Neural cell (in vitro differentiated cells): ENCODE measurements around the gene EID2. TPM values are rescaled to one million over a fixed set of nuclear protein-coding genes. Genes with fewer than 3 reads are reported as not detected.

Source experiments
- H2AFZ ChIP-seq: fragments of 200-600, 300-800 bp; sonication (generic), shearing (Covaris generic); 2 replicates; pipeline ENCODE4 v1.6.0; 2014; ENCODE audit warnings: low read depth, mild to moderate bottlenecking, antibody characterized with exemption, low read length, moderate library complexity
- H3F3A ChIP-seq: fragments of 200-600 bp; shearing (Covaris generic); 2 replicates; pipeline ENCODE4 v1.6.1; 2016; ENCODE audit warnings: mild to moderate bottlenecking, moderate library complexity, mixed read lengths, antibody characterized with exemption, low read length; ENCODE audit not compliant: insufficient read depth, poor library complexity, severe bottlenecking
- H3K27ac ChIP-seq: fragments of 200-600, 300-800 bp; sonication (generic), shearing (Covaris generic); 2 replicates; pipeline ENCODE4 v1.5.1; 2014; ENCODE audit warnings: mild to moderate bottlenecking, low read length, moderate library complexity
- H3K27me3 ChIP-seq: fragments of 300-800, 200-600 bp; sonication (generic), shearing (Covaris generic); 2 replicates; pipeline ENCODE4 v1.6.0; 2014; ENCODE audit warnings: mild to moderate bottlenecking, low read depth, low read length, moderate library complexity; ENCODE audit not compliant: insufficient read depth
- H3K36me3 ChIP-seq: fragments of 300-800, 200-600 bp; sonication (generic), shearing (Covaris generic); 2 replicates; pipeline ENCODE4 v1.5.1; 2014; ENCODE audit warnings: mild to moderate bottlenecking, antibody characterized with exemption, low read length, moderate library complexity; ENCODE audit not compliant: insufficient read depth
- H3K4me2 ChIP-seq: fragments of 300-800, 200-600 bp; sonication (generic), shearing (Covaris generic); 2 replicates; pipeline ENCODE4 v1.6.0; 2014; ENCODE audit warnings: mild to moderate bottlenecking, low read length
- H3K4me3 ChIP-seq: fragments of 300-800, 200-600 bp; sonication (generic), shearing (Covaris generic); 2 replicates; pipeline ENCODE4 v1.5.1; 2014; ENCODE audit warnings: mild to moderate bottlenecking, low read length, moderate library complexity
- H3K79me2 ChIP-seq: fragments of 200-600 bp; shearing (Covaris generic); replicated peaks from 2 replicates; pipeline ENCODE4 v1.6.0; 2014; ENCODE audit warnings: mild to moderate bottlenecking, low read length, moderate library complexity; ENCODE audit not compliant: insufficient read depth
- H3K9ac ChIP-seq: fragments of 300-800, 200-600 bp; sonication (generic), shearing (Covaris generic); 2 replicates; pipeline ENCODE4 v1.6.1; 2016; ENCODE audit warnings: mild to moderate bottlenecking, low read length, mixed read lengths
- H3K9me2 ChIP-seq: fragments of 200-600 bp; shearing (Covaris generic); 2 replicates; pipeline ENCODE4 v1.6.1; 2016; ENCODE audit warnings: mild to moderate bottlenecking, low read length, mixed read lengths; ENCODE audit not compliant: insufficient read depth
- H3K9me3 ChIP-seq: fragments of 200-600, 300-800 bp; sonication (generic), shearing (Covaris generic); 2 replicates; pipeline ENCODE4 v1.6.1; 2016; ENCODE audit warnings: mild to moderate bottlenecking, mixed run types, low read length, moderate library complexity, mixed read lengths
- H4K20me1 ChIP-seq: fragments of 200-600 bp; shearing (Covaris generic); 2 replicates; pipeline ENCODE4 v1.6.1; 2016; ENCODE audit warnings: mild to moderate bottlenecking, mixed run types; ENCODE audit not compliant: insufficient read depth
- CTCF ChIP-seq: fragments of 450-650 bp; IDR thresholded peaks from 2 replicates; pipeline ENCODE4 v1.5.1; 2014; ENCODE audit warnings: antibody characterized with exemption, mild to moderate bottlenecking, moderate library complexity; ENCODE audit not compliant: poor library complexity, severe bottlenecking
- EP300 ChIP-seq: fragments of 450-650 bp; conservative IDR thresholded peaks from 2 replicates; pipeline ENCODE4 v1.6.1; 2014; ENCODE audit warnings: antibody characterized with exemption, mild to moderate bottlenecking, moderate library complexity; ENCODE audit not compliant: poor library complexity, severe bottlenecking
- EZH2 ChIP-seq: fragments of 200-600, 300-800 bp; shearing (Covaris generic), sonication (generic); IDR thresholded peaks from 2 replicates; pipeline ENCODE4 v1.6.1; 2014; ENCODE audit warnings: antibody characterized with exemption, low read length, borderline replicate concordance, mild to moderate bottlenecking; ENCODE audit not compliant: insufficient read depth, poor library complexity, severe bottlenecking
- MXI1 ChIP-seq: fragments of 450-650 bp; conservative IDR thresholded peaks from 2 replicates; pipeline ENCODE4 v1.6.1; 2014; ENCODE audit warnings: antibody characterized with exemption, mild to moderate bottlenecking; ENCODE audit not compliant: poor library complexity, severe bottlenecking
- POLR2AphosphoS5 ChIP-seq: IDR thresholded peaks from 2 replicates; pipeline ENCODE4 v1.6.1; 2012
- RAD21 ChIP-seq: fragments of 450-650 bp; conservative IDR thresholded peaks from 2 replicates; pipeline ENCODE4 v1.6.1; 2014; ENCODE audit warnings: antibody characterized with exemption, mild to moderate bottlenecking, moderate library complexity
- REST ChIP-seq: IDR thresholded peaks from 2 replicates; pipeline ENCODE4 v1.6.1; 2012; ENCODE audit warnings: borderline replicate concordance
- SMC3 ChIP-seq: fragments of 450-650 bp; conservative IDR thresholded peaks from 2 replicates; pipeline ENCODE4 v1.6.1; 2014; ENCODE audit warnings: antibody characterized with exemption, mild to moderate bottlenecking, moderate library complexity; ENCODE audit not compliant: poor library complexity
- TAF1 ChIP-seq: IDR thresholded peaks from 2 replicates; pipeline ENCODE4 v1.6.1; 2012; ENCODE audit warnings: low read depth
- polyA plus RNA-seq: library from polyadenylated mRNA; depleted of rRNA; stranded (reverse); fragments of >200 nt; gene quantifications from 2 replicates; pipeline ENCODE4 v1.2.3, GENCODE V29; 2014

The EID2 gene
- polyA plus RNA-seq, 1 donor from 2014 or later = 47.4 TPM

- TF ChIP-seq EZH2 (no peak), MXI1 (no peak), REST (no peak), SMC3 (no peak), TAF1 (no peak), EP300 (no peak), POLR2AphosphoS5 (no peak), CTCF (no peak), RAD21 (no peak)
- Histone ChIP-seq H3K79me2 (peaks cover 5% of the 10 kb centered on the region), H3F3A (no peaks in the 10 kb centered on the region), H3K27ac (no peak overlapping the region), H3K36me3 (no peaks in the 10 kb centered on the region), H4K20me1 (no peaks in the 10 kb centered on the region), H3K4me2 (no peak overlapping the region), H2AFZ (no peak overlapping the region), H3K27me3 (peaks cover 10% of the 10 kb centered on the region), H3K9ac (peak overlapping the region; percentile 46), H3K4me3 (peak overlapping the region; percentile 54), H3K9me3 (no peaks in the 10 kb centered on the region), H3K9me2 (no peaks in the 10 kb centered on the region)
Measured at GRCh38 chr19:39497701-39497995, 42.3 kb downstream of the EID2 start.

GRCh38 chr19:39496063-39496462, 43.9 kb downstream of the EID2 start:
- peaks cover 10% of the 10 kb centered on the region for H3K27me3 ChIP-seq

GRCh38 chr19:39494661-39495060, 45.3 kb downstream of the EID2 start:
- Histone ChIP-seq H4K20me1 (no peaks in the 10 kb centered on the region), H3K9me3 (no peaks in the 10 kb centered on the region), H3K27me3 (peaks cover 10% of the 10 kb centered on the region), H2AFZ (no peak overlapping the region), H3K9me2 (no peaks in the 10 kb centered on the region), H3F3A (no peaks in the 10 kb centered on the region), H3K36me3 (no peaks in the 10 kb centered on the region), H3K79me2 (peaks cover 3% of the 10 kb centered on the region), H3K9ac (no peak overlapping the region), H3K27ac (no peak overlapping the region), H3K4me2 (no peak overlapping the region), H3K4me3 (no peak overlapping the region)
- TF ChIP-seq MXI1 (no peak), RAD21 (no peak), POLR2AphosphoS5 (no peak), REST (no peak), TAF1 (no peak), SMC3 (no peak), CTCF (no peak), EP300 (no peak), EZH2 (no peak)

More at GRCh38 chr19:39496063-39496462, 43.9 kb downstream of the EID2 start:
- Histone ChIP-seq H3K27ac (no peak overlapping the region), H4K20me1 (no peaks in the 10 kb centered on the region), H2AFZ (no peak overlapping the region), H3F3A (no peaks in the 10 kb centered on the region), H3K9me2 (no peaks in the 10 kb centered on the region), H3K9me3 (no peaks in the 10 kb centered on the region), H3K4me3 (no peak overlapping the region), H3K9ac (no peak overlapping the region), H3K36me3 (no peaks in the 10 kb centered on the region), H3K79me2 (peaks cover 5% of the 10 kb centered on the region), H3K4me2 (no peak overlapping the region)
- TF ChIP-seq POLR2AphosphoS5 (no peak), MXI1 (no peak), RAD21 (no peak)
